Keratinocyte (primary cell): ENCODE measurements around the gene KMT2C. TPM values are rescaled to one million over a fixed set of nuclear protein-coding genes. Genes with fewer than 3 reads are reported as not detected.

ENCODE experiments used
- DNase-seq: peaks from one replicate; pipeline ENCODE4 v3.0.0-alpha.2; 2011; ENCODE audit warnings: low read depth, missing footprints, low spot score
- FAIRE-seq: peaks from 2 replicates; lab custom pipeline; 2011; peaks lifted over from hg19 to GRCh38; lab: Jason Lieb, UNC
- H2AFZ ChIP-seq: 2 replicates; pipeline ENCODE4 v1.6.0; 2012; ENCODE audit warnings: low read length, control low read depth, inconsistent platforms; ENCODE audit not compliant: control insufficient read depth
- H3K27ac ChIP-seq: 2 replicates; pipeline ENCODE4 v1.5.1; 2011; ENCODE audit warnings: low read length; ENCODE audit not compliant: control insufficient read depth, insufficient read depth
- H3K27me3 ChIP-seq: 3 replicates; pipeline ENCODE4 v1.6.0; 2011; ENCODE audit warnings: low read length; ENCODE audit not compliant: control insufficient read depth, insufficient read depth; ENCODE audit errors: extremely low read depth
- H3K36me3 ChIP-seq, 2 experiments: 2 replicates in 1 of 2; 3 replicates in 1 of 2; pipeline ENCODE4 v1.5.1; 2011; ENCODE audit warnings: low read length in 2 of 2, mild to moderate bottlenecking in 1 of 2; ENCODE audit not compliant: control insufficient read depth in 2 of 2, insufficient read depth in 2 of 2; ENCODE audit errors: extremely low read depth in 1 of 2
- H3K4me1 ChIP-seq: 3 replicates; pipeline ENCODE4 v1.5.1; 2011; ENCODE audit warnings: low read length; ENCODE audit not compliant: control insufficient read depth, insufficient read depth; ENCODE audit errors: extremely low read depth
- H3K4me2 ChIP-seq: 3 replicates; pipeline ENCODE4 v1.6.0; 2011; ENCODE audit warnings: low read depth, low read length; ENCODE audit not compliant: control insufficient read depth, insufficient read depth; ENCODE audit errors: extremely low read depth
- H3K4me3 ChIP-seq, 3 experiments: fragments of 200-600 bp in 1 of 3; sonication (generic) in 1 of 3; 2 replicates in 2 of 3; 3 replicates in 1 of 3; pipeline ENCODE4 v1.5.1; 2011 to 2016; ENCODE audit warnings: low read length in 3 of 3, mild to moderate bottlenecking in 3 of 3, control low read depth in 2 of 3, inconsistent platforms in 1 of 3, low read depth in 1 of 3, mixed read lengths in 1 of 3, mixed run types in 1 of 3, moderate library complexity in 1 of 3; ENCODE audit not compliant: control insufficient read depth in 2 of 3, insufficient read depth in 2 of 3; ENCODE audit errors: extremely low read depth in 1 of 3
- H3K79me2 ChIP-seq: 2 replicates; pipeline ENCODE4 v1.6.0; 2012; ENCODE audit warnings: low read length; ENCODE audit not compliant: control insufficient read depth, insufficient read depth
- H3K9ac ChIP-seq: 3 replicates; pipeline ENCODE4 v1.6.0; 2011; ENCODE audit warnings: low read length; ENCODE audit not compliant: control insufficient read depth, insufficient read depth; ENCODE audit errors: extremely low read depth
- H3K9me1 ChIP-seq: 3 replicates; pipeline ENCODE4 v1.6.0; 2011; ENCODE audit warnings: low read length; ENCODE audit not compliant: control insufficient read depth, insufficient read depth; ENCODE audit errors: extremely low read depth
- H3K9me3 ChIP-seq: 2 replicates; pipeline ENCODE4 v1.5.1; 2012; ENCODE audit warnings: low read depth, low read length; ENCODE audit not compliant: control insufficient read depth
- H4K20me1 ChIP-seq: 3 replicates; pipeline ENCODE4 v1.6.0; 2011; ENCODE audit warnings: low read length; ENCODE audit not compliant: control insufficient read depth, insufficient read depth; ENCODE audit errors: extremely low read depth
- EZH2 ChIP-seq: IDR thresholded peaks from one replicate; pipeline ENCODE4 v1.6.1; 2012; ENCODE audit warnings: inconsistent platforms, mild to moderate bottlenecking, low read length, moderate library complexity
- dilution Hi-C: fragments of 300-500 bp; cut with MboI; formaldehyde crosslinking; loops from one replicate; pipeline ENCODE4 v1.7.0; 2020; ENCODE audit warnings: low sequenced_read_pairs; ENCODE audit not compliant: extremely low pct_ligation_motif_present
- polyA plus RNA-seq, 5 experiments: library from polyadenylated mRNA; depleted of rRNA in 3 of 5; stranded (reverse) in 3 of 5; stranded (forward) in 1 of 5; unstranded in 1 of 5; fragments of >200 nt; gene quantifications; 1 replicate in 1 of 5; 2 replicates in 3 of 5; 3 replicates in 1 of 5; pipeline versions ENCODE4 v1.2.1 to v1.2.3, GENCODE V29; 2011 to 2012; ENCODE audit warnings: missing spikeins in 2 of 5, low read depth in 1 of 5, low replicate concordance in 1 of 5
- TF ChIP-seq, protein P1 (sequence below), 3 experiments: IDR thresholded peaks in 1 of 3; conservative IDR thresholded peaks in 1 of 3; optimal IDR thresholded peaks in 1 of 3; 2 replicates in 2 of 3; 3 replicates in 1 of 3; pipeline versions ENCODE3 to v1.5.1; 2011; ENCODE audit warnings: low read length in 3 of 3, mild to moderate bottlenecking in 3 of 3, moderate library complexity in 2 of 3, control low read depth in 1 of 3, inconsistent platforms in 1 of 3; ENCODE audit not compliant: insufficient read depth in 2 of 3; ENCODE audit errors: extremely low read depth in 1 of 3

Gene KMT2C
- polyA plus RNA-seq, 1 donor (not counting 4 experiments of a cell fraction or from before 2014, with no cell fraction given) = 8.5 TPM

DNA sequence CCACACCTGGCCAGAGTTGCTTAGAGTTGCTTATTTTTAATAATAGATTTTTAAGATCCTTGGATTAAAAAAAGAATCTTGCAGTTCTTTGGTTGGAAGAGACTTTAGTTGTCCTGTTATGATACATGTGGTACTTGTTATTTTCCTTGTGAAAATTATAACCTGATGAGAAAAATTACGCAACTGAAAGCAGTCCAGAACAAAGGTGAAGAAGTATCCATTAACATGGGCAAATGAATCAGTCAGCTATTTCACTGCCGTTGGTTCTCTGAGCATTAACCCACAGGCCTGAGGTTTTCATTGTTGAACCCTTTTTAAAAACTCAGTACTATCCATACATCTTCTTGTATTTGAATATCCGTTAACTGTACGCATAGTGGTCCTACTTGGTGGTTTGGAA lies 342.1 kb downstream of the KMT2C start:
- DNase-seq = no peak
- no peak overlapping the region for H2AFZ ChIP-seq
- H3K9ac ChIP-seq = no peak overlapping the region
- no peak overlapping the region for H3K4me3 ChIP-seq
- no peak overlapping the region for H3K4me2 ChIP-seq
- no peaks in the 10 kb centered on the region for H3K79me2 ChIP-seq
- peaks cover 5% of the 10 kb centered on the region for H3K9me3 ChIP-seq
- peaks cover 0 to 2% of the 10 kb centered on the region in 2 experiments for H3K36me3 ChIP-seq
- H4K20me1 ChIP-seq = no peaks in the 10 kb centered on the region
- dilution Hi-C loops = no loop called here
- no peaks in the 10 kb centered on the region for H3K4me1 ChIP-seq
- no peaks in the 10 kb centered on the region for H3K9me1 ChIP-seq
- no peak overlapping the region for H3K27ac ChIP-seq
- FAIRE-seq = no peak
- TF ChIP-seq EZH2 = no peak
- TF ChIP-seq, protein P1, sequence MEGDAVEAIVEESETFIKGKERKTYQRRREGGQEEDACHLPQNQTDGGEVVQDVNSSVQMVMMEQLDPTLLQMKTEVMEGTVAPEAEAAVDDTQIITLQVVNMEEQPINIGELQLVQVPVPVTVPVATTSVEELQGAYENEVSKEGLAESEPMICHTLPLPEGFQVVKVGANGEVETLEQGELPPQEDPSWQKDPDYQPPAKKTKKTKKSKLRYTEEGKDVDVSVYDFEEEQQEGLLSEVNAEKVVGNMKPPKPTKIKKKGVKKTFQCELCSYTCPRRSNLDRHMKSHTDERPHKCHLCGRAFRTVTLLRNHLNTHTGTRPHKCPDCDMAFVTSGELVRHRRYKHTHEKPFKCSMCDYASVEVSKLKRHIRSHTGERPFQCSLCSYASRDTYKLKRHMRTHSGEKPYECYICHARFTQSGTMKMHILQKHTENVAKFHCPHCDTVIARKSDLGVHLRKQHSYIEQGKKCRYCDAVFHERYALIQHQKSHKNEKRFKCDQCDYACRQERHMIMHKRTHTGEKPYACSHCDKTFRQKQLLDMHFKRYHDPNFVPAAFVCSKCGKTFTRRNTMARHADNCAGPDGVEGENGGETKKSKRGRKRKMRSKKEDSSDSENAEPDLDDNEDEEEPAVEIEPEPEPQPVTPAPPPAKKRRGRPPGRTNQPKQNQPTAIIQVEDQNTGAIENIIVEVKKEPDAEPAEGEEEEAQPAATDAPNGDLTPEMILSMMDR (optimal IDR thresholded peaks at IDR 0.05 in 1 of 3, IDR thresholded peaks at IDR 0.05 in 1 of 3, conservative IDR thresholded peaks at IDR 0.05 in 1 of 3; ENCODE audit: extremely low read depth in 1 of 3, insufficient read depth in 2 of 3, low read length in 3 of 3) = no peak
- no peaks in the 10 kb centered on the region for H3K27me3 ChIP-seq

DNA sequence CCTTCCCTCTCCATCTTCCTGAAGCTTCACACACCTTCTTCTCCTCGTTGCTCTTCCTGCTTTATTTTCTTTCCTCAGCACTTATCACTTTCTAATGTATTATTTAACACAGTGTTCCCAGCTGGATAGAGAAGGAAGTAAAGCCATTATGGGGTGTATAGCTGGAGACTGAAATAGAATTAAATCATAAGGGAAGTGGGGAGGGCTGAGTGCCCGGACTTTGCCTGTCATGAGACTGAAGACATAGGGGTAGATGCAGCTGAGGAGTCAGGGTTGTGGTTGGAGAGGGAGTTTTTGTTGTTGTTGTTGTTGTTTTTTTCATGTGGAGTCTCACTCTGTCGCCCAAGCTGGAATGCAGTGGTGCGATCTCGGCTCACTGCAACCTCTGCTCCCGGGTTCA lies 345.1 kb downstream of the KMT2C start:
- Histone ChIP-seq H3K9ac (no peak overlapping the region), H4K20me1 (no peaks in the 10 kb centered on the region), H3K27me3 (no peaks in the 10 kb centered on the region), H2AFZ (no peak overlapping the region), H3K79me2 (peaks cover 5% of the 10 kb centered on the region), H3K9me1 (no peaks in the 10 kb centered on the region), H3K4me2 (no peak overlapping the region), H3K36me3 (peaks cover 0 to 2% of the 10 kb centered on the region in 2 experiments), H3K27ac (no peak overlapping the region), H3K4me1 (peaks cover 3% of the 10 kb centered on the region), H3K9me3 (peaks cover 5% of the 10 kb centered on the region), H3K4me3 (no peak overlapping the region)
- DNase-seq = no peak
- dilution Hi-C loops = no loop called here
- FAIRE-seq = no peak
- no peak for TF ChIP-seq EZH2
- TF ChIP-seq, protein P1 (optimal IDR thresholded peaks at IDR 0.05 in 1 of 3, IDR thresholded peaks at IDR 0.05 in 1 of 3, conservative IDR thresholded peaks at IDR 0.05 in 1 of 3; ENCODE audit: extremely low read depth in 1 of 3, insufficient read depth in 2 of 3, low read length in 3 of 3) = no peak
